Activated T-cell treated with anti-CD3 and anti-CD28 coated beads, Interleukin-2, amount 50 U/mL, for 24 hours (primary cell): ENCODE data around the gene RASGEF1B.

Experiments used
- DNase-seq: peaks from one replicate; pipeline ENCODE4 v3.0.0-alpha.2; 2020
- H3K27ac Mint-ChIP-seq: 2 replicates; pipeline ENCODE4 v1.8.0; 2020; ENCODE audit warnings: mild to moderate bottlenecking, mixed read lengths
- H3K27me3 Mint-ChIP-seq: 2 replicates; pipeline ENCODE4 v1.8.0; 2020; ENCODE audit warnings: mixed read lengths
- H3K36me3 Mint-ChIP-seq: 2 replicates; pipeline ENCODE4 v1.8.0; 2020; ENCODE audit warnings: low read depth, mixed read lengths
- H3K4me1 Mint-ChIP-seq: 2 replicates; pipeline ENCODE4 v1.8.0; 2020; ENCODE audit warnings: low read depth, mixed read lengths
- H3K4me3 Mint-ChIP-seq: 2 replicates; pipeline ENCODE4 v1.8.0; 2020; ENCODE audit warnings: mild to moderate bottlenecking, moderate library complexity, mixed read lengths
- H3K9me3 Mint-ChIP-seq: 2 replicates; pipeline ENCODE4 v1.8.0; 2020; ENCODE audit warnings: mixed read lengths

The RASGEF1B gene

DNA sequence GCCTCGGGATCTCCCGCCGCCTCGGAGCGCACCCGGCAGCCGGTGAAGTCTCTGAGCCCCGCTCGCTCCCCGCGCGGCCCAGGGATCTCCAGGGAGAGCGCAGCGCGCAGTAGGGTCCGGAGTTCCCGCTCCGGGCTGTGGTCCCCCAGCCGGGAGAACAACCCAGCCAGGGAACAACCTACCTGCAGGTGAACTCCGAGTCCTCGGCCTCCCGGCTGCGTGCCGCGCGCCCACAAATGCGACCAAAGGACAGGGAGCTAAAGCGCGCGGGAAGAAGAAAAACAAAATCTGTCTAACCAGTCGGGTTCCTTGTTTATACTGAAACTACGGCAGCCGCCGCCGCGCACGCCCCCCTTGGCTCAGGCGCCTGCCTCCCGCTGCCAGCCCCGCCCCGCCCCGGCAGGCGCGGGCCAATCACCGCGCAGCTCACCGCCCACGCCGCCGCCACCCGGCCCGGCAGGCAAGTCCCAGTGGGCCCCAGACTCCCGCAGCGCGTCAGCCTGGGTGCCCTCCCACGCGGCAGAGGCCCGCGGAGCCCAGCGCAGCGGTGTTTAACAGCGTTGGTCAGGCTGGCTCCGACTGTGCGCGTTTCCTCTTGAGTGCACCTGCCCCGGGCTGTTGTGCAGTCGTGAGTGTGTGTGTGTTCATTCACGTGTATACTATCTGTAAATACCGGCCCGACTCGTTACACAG, at the start of gene RASGEF1B:
Gene RASGEF1B (minus strand): TSS at position 320 of the 693 bp plus-strand sequence. CDS start 12,399 bp downstream, outside the sequence.
- peaks cover 4% of the 10 kb centered on the region for H3K36me3 Mint-ChIP-seq
- peak within 1 kb of the TSS; percentile 88 for H3K4me3 Mint-ChIP-seq
- peak within 1 kb of the TSS; percentile 93 for H3K27ac Mint-ChIP-seq
- peak; percentile 97 for DNase-seq
- no peaks in the 10 kb centered on the region for H3K9me3 Mint-ChIP-seq
- peaks cover 42% of the 10 kb centered on the region for H3K4me1 Mint-ChIP-seq
- H3K27me3 Mint-ChIP-seq = no peaks in the 10 kb centered on the region

DNA sequence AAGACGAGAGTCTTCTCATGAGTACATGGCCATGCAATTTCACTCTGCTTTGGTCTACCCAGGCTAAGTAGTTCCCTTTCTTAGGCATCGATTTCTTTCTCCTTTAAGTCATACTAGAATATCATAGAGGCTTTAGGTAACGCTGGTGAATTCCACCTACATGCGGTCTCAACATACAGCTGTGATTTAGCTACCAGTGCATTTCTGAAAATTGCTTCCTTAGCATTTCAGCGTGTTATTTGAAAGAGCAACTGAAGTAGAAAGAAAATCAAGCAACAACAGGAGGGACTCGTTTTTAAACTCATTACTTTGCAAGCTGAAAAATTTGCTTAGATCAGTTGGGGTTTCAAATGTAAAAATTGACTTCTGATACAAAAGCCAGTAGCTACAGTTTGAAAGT, 48.1 kb upstream of the RASGEF1B start:
- Mint-ChIP-seq H3K4me3 (no peak overlapping the region), H3K4me1 (no peaks in the 10 kb centered on the region), H3K27me3 (no peaks in the 10 kb centered on the region), H3K27ac (no peak overlapping the region), H3K9me3 (no peaks in the 10 kb centered on the region), H3K36me3 (no peaks in the 10 kb centered on the region)
- DNase-seq = no peak

DNA sequence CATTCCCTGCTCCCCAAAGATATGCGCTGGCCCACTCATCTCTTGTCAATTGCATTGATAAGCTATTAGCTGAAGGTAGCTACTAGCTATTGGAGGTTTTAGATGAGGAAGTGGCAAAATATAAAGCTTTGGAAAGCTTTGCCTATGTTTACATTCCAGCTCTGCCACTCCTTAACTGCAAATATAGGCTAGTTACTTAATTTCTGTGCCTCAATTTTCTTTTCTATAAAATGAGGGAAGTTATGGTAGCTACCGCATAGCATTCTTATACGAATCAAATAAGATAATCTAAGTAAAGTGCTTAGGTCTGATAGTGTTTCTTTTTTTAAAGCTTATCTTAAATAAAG, 47.7 kb upstream of the RASGEF1B start:
- Mint-ChIP-seq H3K27me3 (no peaks in the 10 kb centered on the region), H3K27ac (no peak overlapping the region), H3K9me3 (no peaks in the 10 kb centered on the region), H3K36me3 (no peaks in the 10 kb centered on the region), H3K4me3 (no peak overlapping the region), H3K4me1 (no peaks in the 10 kb centered on the region)
- no peak for DNase-seq

DNA sequence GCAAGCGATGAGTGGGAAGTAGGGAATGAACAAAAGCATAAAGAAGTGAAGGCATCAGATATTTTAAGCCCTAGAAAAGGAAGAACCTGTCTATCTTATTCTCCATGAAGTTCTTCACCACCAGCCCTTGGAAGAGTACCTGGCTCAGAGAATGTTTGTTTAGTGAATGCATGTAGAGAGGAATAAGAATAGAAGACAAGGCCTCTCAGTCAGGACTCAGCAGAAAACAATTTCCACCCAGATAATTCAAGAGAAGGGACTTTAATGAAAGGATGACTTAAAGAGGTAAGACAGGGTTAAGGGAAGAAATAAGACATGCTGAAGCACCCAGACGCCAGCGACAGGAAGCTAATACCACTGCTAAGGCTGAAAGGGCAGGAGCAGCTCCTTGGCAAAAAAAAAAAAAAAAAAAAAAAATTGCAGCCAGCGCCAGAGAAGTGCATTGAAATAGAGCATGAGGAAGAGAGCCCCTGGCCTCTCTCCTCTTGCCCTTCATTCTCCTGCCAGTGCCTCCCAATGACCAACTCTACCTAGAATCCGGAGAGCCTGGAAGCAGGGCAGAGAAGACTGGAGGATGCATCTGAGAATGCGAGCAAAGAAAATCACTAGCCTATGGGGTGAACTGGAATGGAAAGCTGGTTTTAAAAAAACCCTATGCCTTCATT, 47.2 kb upstream of the RASGEF1B start:
- H3K27me3 Mint-ChIP-seq = no peaks in the 10 kb centered on the region
- H3K9me3 Mint-ChIP-seq = no peaks in the 10 kb centered on the region
- no peaks in the 10 kb centered on the region for H3K4me1 Mint-ChIP-seq
- no peak overlapping the region for H3K27ac Mint-ChIP-seq
- no peaks in the 10 kb centered on the region for H3K36me3 Mint-ChIP-seq
- DNase-seq = no peak
- no peak overlapping the region for H3K4me3 Mint-ChIP-seq

DNA sequence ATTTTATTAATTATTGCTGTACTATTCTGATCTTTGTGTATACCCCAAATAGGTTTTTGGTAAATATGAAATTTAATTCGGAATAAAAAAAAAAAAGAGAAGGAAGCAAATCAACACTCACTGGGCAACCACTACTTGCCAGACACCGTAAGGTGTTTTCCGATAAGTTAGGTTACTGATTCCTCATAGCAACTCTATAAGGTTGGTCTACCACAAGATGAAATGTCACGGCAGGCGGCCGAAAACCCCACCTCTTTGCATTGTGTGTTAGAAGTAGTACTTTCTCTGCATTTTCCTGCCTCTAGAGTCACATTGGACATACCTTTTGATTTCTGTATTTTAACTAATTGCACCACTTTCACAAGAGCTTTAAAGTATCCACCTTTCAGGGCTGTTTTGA, 44.5 kb upstream of the RASGEF1B start:
- Mint-ChIP-seq H3K36me3 (no peaks in the 10 kb centered on the region), H3K27me3 (no peaks in the 10 kb centered on the region)

DNA sequence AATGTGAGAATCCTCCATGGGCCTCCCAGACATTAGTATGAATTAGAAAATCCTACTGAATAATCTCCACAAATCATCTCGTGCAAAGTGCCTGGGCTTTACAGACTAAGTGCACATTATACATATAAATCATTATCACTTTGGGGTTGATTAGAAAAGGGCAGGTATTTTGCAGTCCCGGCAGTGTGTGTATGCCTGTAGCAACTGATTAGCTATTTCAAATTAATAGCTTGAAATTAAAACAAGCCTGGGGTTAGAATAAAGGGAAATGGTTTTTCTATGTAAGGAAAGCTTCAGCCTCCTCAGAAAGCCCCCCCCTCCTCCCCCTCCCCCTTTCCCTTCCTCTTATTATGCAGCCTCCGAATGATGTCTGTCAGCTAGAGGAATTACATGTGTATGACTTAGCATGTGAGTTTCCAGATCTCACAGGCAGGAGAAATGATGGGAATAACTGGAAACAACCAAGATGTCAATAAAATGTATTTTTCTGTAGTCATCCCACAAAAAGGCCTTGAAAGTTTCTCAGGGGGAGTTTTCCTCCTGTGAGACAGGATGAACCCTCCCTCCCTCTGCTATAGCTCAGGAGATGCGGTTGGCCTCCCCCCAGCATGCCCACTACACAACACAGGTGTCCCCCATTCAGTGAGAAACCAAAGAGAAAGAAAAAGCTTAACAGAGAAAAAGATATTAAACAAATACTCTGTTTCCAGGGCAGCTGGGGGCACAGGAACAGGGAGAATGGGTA, 41.2 kb upstream of the RASGEF1B start:
- Mint-ChIP-seq H3K4me3 (no peak overlapping the region), H3K27ac (no peak overlapping the region), H3K36me3 (no peaks in the 10 kb centered on the region), H3K4me1 (peaks cover 33% of the 10 kb centered on the region), H3K9me3 (no peaks in the 10 kb centered on the region), H3K27me3 (no peaks in the 10 kb centered on the region)
- no peak for DNase-seq

More for the DNA sequence above, 44.5 kb upstream of the RASGEF1B start:
- Mint-ChIP-seq H3K4me1 (peaks cover 10% of the 10 kb centered on the region), H3K4me3 (no peak overlapping the region), H3K9me3 (no peaks in the 10 kb centered on the region), H3K27ac (no peak overlapping the region)
- DNase-seq = no peak

DNA sequence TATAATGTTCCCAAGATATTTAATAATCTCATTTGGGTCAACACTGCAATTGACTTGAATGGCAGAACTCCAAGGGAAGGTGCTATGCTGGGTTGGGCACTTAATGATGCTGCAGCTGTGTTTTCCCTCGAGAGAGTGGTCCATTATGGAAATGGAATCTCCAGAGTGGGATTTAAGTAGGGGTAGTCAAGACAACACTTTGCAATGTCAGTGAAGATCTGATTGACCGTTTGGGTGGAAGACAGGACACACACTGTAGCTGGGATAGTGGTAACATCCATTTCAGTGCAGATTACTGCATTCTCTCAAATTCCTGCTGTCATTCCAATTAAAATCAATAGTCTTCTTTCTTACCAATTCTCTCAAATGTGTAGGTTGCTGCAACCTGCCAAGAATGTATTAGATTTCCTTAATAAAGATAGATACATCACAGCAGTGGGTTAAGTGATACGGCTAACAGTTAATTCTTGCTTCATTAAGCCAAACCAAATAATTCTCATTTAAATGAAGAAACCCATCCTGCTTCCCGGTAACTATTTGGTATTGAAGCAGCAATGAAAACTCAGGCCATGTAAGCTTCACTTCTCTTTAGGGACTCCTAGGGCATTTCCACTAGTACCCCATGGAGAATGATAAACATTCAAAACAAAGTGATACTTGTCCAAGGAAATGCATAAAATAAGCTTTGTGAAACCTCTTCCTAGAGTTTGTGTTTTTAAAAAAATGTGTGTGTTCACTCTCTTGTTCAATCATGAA, 40.5 kb upstream of the RASGEF1B start:
- no peak for DNase-seq
- H3K27ac Mint-ChIP-seq = no peak overlapping the region
- peaks cover 36% of the 10 kb centered on the region for H3K4me1 Mint-ChIP-seq
- no peaks in the 10 kb centered on the region for H3K9me3 Mint-ChIP-seq
- H3K27me3 Mint-ChIP-seq = no peaks in the 10 kb centered on the region
- H3K4me3 Mint-ChIP-seq = no peak overlapping the region
- H3K36me3 Mint-ChIP-seq = no peaks in the 10 kb centered on the region

DNA sequence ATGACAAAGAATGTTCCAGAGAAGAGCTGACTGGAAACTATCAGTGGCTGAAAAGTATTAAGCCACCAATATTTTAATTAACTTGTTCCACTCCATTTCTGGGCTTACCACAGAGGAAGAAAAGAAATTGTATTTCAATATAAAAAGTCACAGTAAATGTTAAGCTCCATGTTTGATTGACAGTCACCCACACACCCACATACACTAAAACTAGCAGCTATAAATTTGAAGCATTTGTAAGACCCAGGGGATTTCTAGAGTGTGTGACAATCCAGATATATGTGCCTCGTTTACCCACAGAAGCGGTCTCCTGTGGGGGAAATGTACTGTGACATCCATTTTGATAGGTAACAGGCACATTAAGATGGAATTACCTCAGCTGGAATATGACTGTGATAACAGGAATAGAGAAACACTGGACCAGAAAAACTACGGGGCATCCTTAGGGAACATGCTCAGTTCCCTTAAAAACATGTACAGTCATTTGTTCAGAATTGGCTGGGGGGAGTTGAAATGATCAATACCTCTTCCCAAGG, 39.0 kb upstream of the RASGEF1B start:
- Mint-ChIP-seq H3K27me3 (no peaks in the 10 kb centered on the region), H3K4me1 (peaks cover 48% of the 10 kb centered on the region), H3K36me3 (no peaks in the 10 kb centered on the region), H3K4me3 (no peak overlapping the region), H3K27ac (no peak overlapping the region), H3K9me3 (no peaks in the 10 kb centered on the region)
- no peak for DNase-seq

DNA sequence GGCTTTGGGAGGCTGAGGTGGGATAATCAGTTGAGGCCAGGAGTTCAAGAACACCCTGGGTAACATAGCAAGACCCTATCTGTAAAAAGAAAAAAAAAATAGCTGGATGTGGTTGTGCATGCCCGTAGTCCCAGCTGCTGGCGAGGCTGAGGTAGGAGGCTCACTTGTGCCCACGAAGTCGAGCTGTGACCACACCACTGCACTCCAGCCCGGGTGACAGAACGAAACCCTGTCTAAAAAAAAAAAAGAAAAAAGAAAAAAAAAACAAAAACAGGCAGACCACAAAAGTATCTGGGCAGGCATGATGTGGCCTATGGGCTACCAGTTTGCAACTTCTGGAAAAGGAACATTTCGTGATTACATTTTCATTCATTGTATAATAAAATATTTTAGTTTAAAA, 38.1 kb upstream of the RASGEF1B start:
- H3K4me3 Mint-ChIP-seq = no peak overlapping the region
- no peaks in the 10 kb centered on the region for H3K9me3 Mint-ChIP-seq
- no peak overlapping the region for H3K27ac Mint-ChIP-seq
- H3K36me3 Mint-ChIP-seq = no peaks in the 10 kb centered on the region
- peaks cover 57% of the 10 kb centered on the region for H3K4me1 Mint-ChIP-seq
- no peak for DNase-seq
- H3K27me3 Mint-ChIP-seq = no peaks in the 10 kb centered on the region

DNA sequence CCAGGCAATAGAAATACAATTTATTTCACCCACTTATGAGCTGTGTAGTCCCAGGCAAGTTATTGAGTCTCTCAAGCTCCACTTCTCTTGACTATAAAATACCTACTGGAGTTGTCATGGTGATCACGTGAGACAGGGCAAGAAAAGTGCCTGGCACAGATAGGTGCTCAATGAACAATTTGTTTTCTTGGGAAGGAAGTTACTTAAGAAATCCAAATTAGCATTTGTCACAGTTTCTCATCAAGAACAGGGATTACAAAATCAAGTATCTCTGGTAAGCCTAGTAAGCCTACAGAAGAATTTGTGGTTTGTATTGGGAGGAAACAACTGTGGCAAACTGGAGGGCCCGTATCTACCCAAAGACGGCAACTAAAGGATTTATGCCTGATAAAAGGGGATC, 37.5 kb upstream of the RASGEF1B start:
- H3K27me3 Mint-ChIP-seq = no peaks in the 10 kb centered on the region
- no peak overlapping the region for H3K4me3 Mint-ChIP-seq
- no peaks in the 10 kb centered on the region for H3K36me3 Mint-ChIP-seq
- no peaks in the 10 kb centered on the region for H3K9me3 Mint-ChIP-seq
- peaks cover 63% of the 10 kb centered on the region for H3K4me1 Mint-ChIP-seq
- no peak overlapping the region for H3K27ac Mint-ChIP-seq
- no peak for DNase-seq

GRCh38 chr4:81508411-81509185, 36.9 kb upstream of the RASGEF1B start:
- Mint-ChIP-seq H3K4me1 (peaks cover 65% of the 10 kb centered on the region), H3K4me3 (no peak overlapping the region), H3K27me3 (no peaks in the 10 kb centered on the region), H3K27ac (no peak overlapping the region), H3K36me3 (no peaks in the 10 kb centered on the region), H3K9me3 (no peaks in the 10 kb centered on the region)
- DNase-seq = no peak

DNA sequence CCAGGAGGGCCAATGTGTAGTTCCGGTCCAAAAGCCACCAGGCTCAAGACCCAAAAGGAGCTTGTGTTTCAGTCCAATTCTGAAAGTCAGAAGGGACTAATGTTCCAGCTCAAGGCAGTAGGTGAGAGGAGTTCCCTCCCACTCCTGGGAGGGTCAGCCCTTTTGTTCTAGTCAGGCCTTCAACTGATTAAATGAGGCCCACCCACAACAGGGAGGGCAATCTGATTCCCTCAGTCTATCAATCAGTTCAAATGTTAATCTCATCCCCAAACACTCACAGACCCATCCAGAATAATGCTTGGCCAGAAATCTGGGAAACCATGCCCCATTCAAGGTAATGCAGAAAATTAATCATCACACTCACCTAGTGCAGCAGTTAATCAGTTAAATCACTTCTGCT, 35.8 kb upstream of the RASGEF1B start:
- no peaks in the 10 kb centered on the region for H3K36me3 Mint-ChIP-seq
- H3K4me1 Mint-ChIP-seq = peaks cover 56% of the 10 kb centered on the region
- H3K4me3 Mint-ChIP-seq = no peak overlapping the region
- H3K27ac Mint-ChIP-seq = no peak overlapping the region
- no peak for DNase-seq
- H3K9me3 Mint-ChIP-seq = no peaks in the 10 kb centered on the region
- H3K27me3 Mint-ChIP-seq = no peaks in the 10 kb centered on the region

DNA sequence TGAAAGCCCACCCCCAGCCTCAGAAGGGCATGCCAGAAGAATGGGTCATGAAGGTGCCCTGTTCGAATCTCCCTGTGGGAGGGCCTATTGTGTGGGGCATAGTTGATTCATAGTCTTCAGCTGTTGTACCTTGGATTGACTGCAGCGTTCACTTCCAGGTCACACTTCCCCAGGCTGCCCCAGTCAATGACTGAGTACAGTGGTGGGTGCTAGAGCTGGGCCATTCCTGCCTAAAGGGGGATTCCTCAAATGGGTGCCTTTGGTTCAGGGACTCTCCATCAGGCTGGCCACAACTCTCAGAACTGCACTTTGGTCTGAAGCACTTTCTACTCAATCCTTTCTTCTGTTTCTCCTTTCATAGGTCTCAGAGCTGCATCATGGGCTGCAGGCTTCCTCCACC, 35.0 kb upstream of the RASGEF1B start:
- H3K4me3 Mint-ChIP-seq = no peak overlapping the region
- H3K4me1 Mint-ChIP-seq = peaks cover 55% of the 10 kb centered on the region

GRCh38 chr4:81505726-81506125, 34.0 kb upstream of the RASGEF1B start:
- Mint-ChIP-seq H3K4me3 (peak overlapping the region; percentile 51), H3K27me3 (no peaks in the 10 kb centered on the region)

More for the DNA sequence above, 35.0 kb upstream of the RASGEF1B start:
- DNase-seq = no peak
- Mint-ChIP-seq H3K9me3 (no peaks in the 10 kb centered on the region), H3K27me3 (no peaks in the 10 kb centered on the region), H3K27ac (no peak overlapping the region), H3K36me3 (no peaks in the 10 kb centered on the region)

More at GRCh38 chr4:81505726-81506125, 34.0 kb upstream of the RASGEF1B start:
- DNase-seq = no peak
- Mint-ChIP-seq H3K27ac (peak overlapping the region; percentile 65), H3K36me3 (no peaks in the 10 kb centered on the region), H3K4me1 (peaks cover 56% of the 10 kb centered on the region), H3K9me3 (no peaks in the 10 kb centered on the region)
